Right lobe of liver (tissue), 6 donors: ENCODE data around the gene DSCAML1. TPM values are rescaled to one million over a fixed set of nuclear protein-coding genes. Genes with fewer than 3 reads are reported as not detected.

Source experiments
- ATAC-seq, 4 donors: fragments of 200-7000 bp; cut with Tn5 transposase; one replicate each; pipeline ENCODE4 v1.9.1; 2020; ENCODE audit warnings: mild to moderate bottlenecking in 4 of 4, moderate library complexity in 4 of 4
- DNase-seq, 3 donors: peaks; one replicate each; pipeline ENCODE4 v3.0.0-alpha.2; 2020
- H3K27ac ChIP-seq, 3 donors: fragments of 200-600 bp; one replicate each; pipeline ENCODE4 v1.8.0; 2022
- H3K27me3 ChIP-seq, 2 donors: fragments of 200-600 bp; one replicate each; pipeline ENCODE4 v1.8.0; 2022
- H3K36me3 ChIP-seq, 4 donors: fragments of 200-600 bp; sonication (generic) in 1 of 4; one replicate each; pipeline versions ENCODE4 v1.5.1 to v1.8.0; 2017 to 2022; ENCODE audit warnings: control low read depth in 1 of 4
- H3K4me1 ChIP-seq, 4 donors: fragments of 200-600 bp; sonication (generic) in 1 of 4; one replicate each; pipeline versions ENCODE4 v1.5.1 to v1.8.0; 2017 to 2022; ENCODE audit warnings: control low read depth in 1 of 4
- H3K4me3 ChIP-seq, 3 donors: fragments of 200-600 bp; one replicate each; pipeline ENCODE4 v1.8.0; 2022
- H3K9me3 ChIP-seq, 4 donors: fragments of 200-600 bp; sonication (generic) in 1 of 4; one replicate each; pipeline versions ENCODE4 v1.5.1 to v1.8.0; 2017 to 2022; ENCODE audit warnings: control low read depth in 1 of 4
- POLR2A ChIP-seq: fragments of 450-650 bp; IDR thresholded peaks from one replicate; pipeline ENCODE4 v1.6.1; 2017; ENCODE audit warnings: antibody characterized with exemption, mild to moderate bottlenecking
- WGBS: methylation state at CpG from one replicate; pipeline ENCODE4 v1.1.6; 2018; ENCODE audit warnings: low coverage, low lambda C conversion rate; ENCODE audit not compliant: insufficient coverage; ENCODE audit errors: missing lambda C conversion rate; 5-methylcytosine and 5-hydroxymethylcytosine counted together
- intact Hi-C, 2 donors: fragments of 100-400 bp; cut with DNase I; formaldehyde crosslinking; loops; one replicate each; pipeline versions ENCODE4 v1.11.2 to v1.14.1; 2022
- total RNA-seq, 6 experiments: library from RNA; depleted of rRNA in 2 of 6; stranded (reverse); fragments of >200 nt in 2 of 6; fragmentation: NEBNext Ultra II Directional in 3 of 6; extraction: Animal tissue kit (Norgen Biotek cat#: 25700) in 3 of 6; gene quantifications; one replicate each; pipeline versions ENCODE4 v1.1.0 to v1.2.4, GENCODE V29; 2016 to 2023
- TF ChIP-seq, protein P1 (sequence below), 4 donors: fragments of 200-600 bp in 3 of 4; fragments of 450-650 bp in 1 of 4; IDR thresholded peaks; one replicate each; pipeline versions ENCODE4 v1.5.1 to v1.8.0; 2016 to 2022; ENCODE audit warnings: antibody characterized with exemption in 4 of 4, mild to moderate bottlenecking in 2 of 4
- donor health status: DM: no; HTN: yes; CAD: no.
- donor health status: DM: no; HTN: no; CAD: no.
- donor health status: DM: no; HTN: no; CAD: no.
- donor health status: DM: no; HTN: yes; CAD: no.
- donor health status: DM: no; HTN: yes; CAD: no.

DSCAML1 gene
- total RNA-seq, 6 experiments from 2014 or later, result 0.06 to 0.92 (median 0.22) TPM; not detected in 1

DNA sequence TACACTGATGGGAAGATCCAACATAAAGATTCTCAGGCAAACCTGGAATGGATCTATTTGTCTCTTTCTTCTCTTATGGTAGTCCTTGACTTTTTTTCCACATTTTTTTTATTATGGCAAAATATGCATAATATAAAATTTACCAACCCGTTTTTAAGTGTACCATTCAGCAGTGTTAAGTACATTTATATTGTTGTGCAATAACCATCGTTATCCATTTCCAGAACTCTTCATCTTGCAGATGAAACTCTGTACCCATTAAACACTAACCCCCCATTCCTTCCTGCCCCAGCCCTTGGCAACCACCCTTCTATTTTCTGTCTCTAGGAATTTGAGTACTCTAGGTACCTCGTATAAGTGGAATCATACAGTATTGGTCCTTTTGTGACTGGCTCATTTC, 99.7 kb downstream of the DSCAML1 start:
- Histone ChIP-seq H3K9me3 (no peaks in the 10 kb centered on the region), H3K4me3 (no peak overlapping the region), H3K4me1 (no peaks in the 10 kb centered on the region), H3K27me3 (no peaks in the 10 kb centered on the region), H3K36me3 (no peaks in the 10 kb centered on the region), H3K27ac (no peak overlapping the region)
- intact Hi-C loops, result no loop called here
- 49% methylated on average over 3 of the region's 3 CpGs for WGBS
- ATAC-seq (no peak), DNase-seq (no peak)
- TF ChIP-seq, protein P1, sequence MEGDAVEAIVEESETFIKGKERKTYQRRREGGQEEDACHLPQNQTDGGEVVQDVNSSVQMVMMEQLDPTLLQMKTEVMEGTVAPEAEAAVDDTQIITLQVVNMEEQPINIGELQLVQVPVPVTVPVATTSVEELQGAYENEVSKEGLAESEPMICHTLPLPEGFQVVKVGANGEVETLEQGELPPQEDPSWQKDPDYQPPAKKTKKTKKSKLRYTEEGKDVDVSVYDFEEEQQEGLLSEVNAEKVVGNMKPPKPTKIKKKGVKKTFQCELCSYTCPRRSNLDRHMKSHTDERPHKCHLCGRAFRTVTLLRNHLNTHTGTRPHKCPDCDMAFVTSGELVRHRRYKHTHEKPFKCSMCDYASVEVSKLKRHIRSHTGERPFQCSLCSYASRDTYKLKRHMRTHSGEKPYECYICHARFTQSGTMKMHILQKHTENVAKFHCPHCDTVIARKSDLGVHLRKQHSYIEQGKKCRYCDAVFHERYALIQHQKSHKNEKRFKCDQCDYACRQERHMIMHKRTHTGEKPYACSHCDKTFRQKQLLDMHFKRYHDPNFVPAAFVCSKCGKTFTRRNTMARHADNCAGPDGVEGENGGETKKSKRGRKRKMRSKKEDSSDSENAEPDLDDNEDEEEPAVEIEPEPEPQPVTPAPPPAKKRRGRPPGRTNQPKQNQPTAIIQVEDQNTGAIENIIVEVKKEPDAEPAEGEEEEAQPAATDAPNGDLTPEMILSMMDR (IDR thresholded peaks at IDR 0.05), result no peak
- TF ChIP-seq POLR2A, result no peak

DNA sequence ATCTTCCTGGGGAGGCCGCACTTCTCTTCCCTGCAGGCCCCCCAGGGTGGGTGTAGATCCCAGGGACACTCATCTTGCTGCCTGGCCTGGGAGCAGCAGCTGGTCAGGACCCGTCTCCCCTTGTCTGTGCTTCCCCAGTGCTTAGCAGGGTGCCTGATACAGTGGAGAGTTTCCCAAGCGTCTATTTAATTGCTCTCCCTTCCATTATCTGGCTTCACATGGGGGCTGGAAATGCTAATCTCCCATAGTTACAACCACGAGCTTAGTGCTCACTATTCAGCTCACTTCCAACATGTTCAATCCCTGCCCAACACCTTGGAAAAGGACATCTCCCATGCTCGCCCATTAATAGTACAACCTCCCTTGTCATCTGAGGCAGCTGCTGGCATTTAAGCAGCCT, 100.5 kb downstream of the DSCAML1 start:
- intact Hi-C loops, result no loop called here
- Histone ChIP-seq H3K27me3 (no peaks in the 10 kb centered on the region), H3K9me3 (no peaks in the 10 kb centered on the region), H3K4me1 (no peaks in the 10 kb centered on the region), H3K4me3 (no peak overlapping the region), H3K36me3 (no peaks in the 10 kb centered on the region), H3K27ac (no peak overlapping the region)
- 73% methylated on average over 5 of the region's 5 CpGs for WGBS
- TF ChIP-seq, protein P1 (IDR thresholded peaks at IDR 0.05), result no peak
- TF ChIP-seq POLR2A, result no peak
- ATAC-seq (no peak), DNase-seq (no peak)

DNA sequence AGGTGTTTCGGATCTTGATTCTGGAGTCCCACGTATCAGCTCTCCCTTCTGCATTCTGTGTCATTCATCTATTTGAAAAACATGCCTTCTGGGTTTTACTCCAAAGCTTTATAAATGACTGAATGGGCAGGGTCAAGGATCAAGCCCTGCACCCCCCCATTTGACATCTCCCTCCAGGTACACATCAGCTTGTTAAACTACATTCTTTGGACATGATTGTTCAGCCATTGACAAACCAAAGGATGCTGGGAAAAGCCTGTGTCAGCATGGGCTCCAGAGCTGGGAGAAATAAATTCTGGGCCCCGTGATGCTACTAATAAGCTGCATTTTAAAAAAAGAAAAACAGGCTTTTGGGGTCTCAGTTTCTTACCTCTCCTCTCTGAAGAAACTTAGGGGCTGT, 103.7 kb downstream of the DSCAML1 start:
- intact Hi-C loops, result no loop called here
- Histone ChIP-seq H3K4me3 (no peak overlapping the region), H3K36me3 (peaks cover 0 to 3% (median 0%) of the 10 kb centered on the region in 4 donors), H3K27me3 (no peaks in the 10 kb centered on the region), H3K4me1 (no peaks in the 10 kb centered on the region), H3K9me3 (no peaks in the 10 kb centered on the region), H3K27ac (no peak overlapping the region)
- DNase-seq (no peak), ATAC-seq (no peak)
- 72% methylated on average over 3 of the region's 3 CpGs for WGBS
- TF ChIP-seq, protein P1 (IDR thresholded peaks at IDR 0.05), result no peak
- no peak for TF ChIP-seq POLR2A

DNA sequence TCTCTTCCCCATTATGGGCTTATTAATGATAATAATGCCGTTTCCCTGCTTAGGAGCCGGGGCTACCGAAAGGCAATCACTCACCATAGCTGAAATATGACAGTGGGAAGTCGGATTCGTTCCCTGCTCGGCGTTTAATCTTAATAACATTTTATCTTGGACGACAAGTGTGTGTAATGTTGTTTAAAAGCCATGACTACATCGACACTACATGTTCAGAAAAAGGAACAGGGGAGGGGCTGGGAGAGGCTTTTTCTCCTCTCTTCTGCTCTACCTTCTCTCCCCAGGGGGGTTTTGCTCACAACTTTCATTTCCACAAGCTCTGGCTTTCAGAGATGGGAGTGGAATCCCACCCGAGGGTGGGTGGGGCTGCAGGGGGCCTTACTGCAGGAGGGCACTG, 105.5 kb downstream of the DSCAML1 start:
- intact Hi-C loops, result no loop called here
- TF ChIP-seq, protein P1 (IDR thresholded peaks at IDR 0.05), result no peak
- no peak for TF ChIP-seq POLR2A
- no peak for DNase-seq
- ATAC-seq, result no peak
- Histone ChIP-seq H3K9me3 (no peaks in the 10 kb centered on the region), H3K27ac (no peak overlapping the region), H3K4me1 (no peaks in the 10 kb centered on the region), H3K36me3 (peaks cover 0 to 3% (median 0%) of the 10 kb centered on the region in 4 donors), H3K4me3 (no peak overlapping the region), H3K27me3 (no peaks in the 10 kb centered on the region)
- WGBS, result 56% methylated on average over 10 of the region's 10 CpGs

DNA sequence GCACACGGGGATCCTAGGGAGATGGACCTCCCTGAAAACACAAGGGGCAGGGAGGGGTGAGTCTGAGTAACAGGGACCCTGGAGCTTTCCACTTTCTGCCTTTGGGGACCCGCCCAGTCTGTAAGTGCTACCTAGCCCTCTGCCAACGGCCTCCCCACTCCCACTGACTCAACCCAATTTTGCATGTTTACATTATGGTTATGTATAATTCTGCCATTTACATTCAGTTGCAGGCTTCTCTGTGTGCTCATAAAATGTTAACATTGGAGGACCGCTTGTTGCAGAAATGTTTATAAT, 105.8 kb downstream of the DSCAML1 start:
- H3K9me3 ChIP-seq, result no peaks in the 10 kb centered on the region
- no peak for DNase-seq
- 92% methylated on average over 1 of the region's 4 CpGs for WGBS

More for the DNA sequence above, 105.8 kb downstream of the DSCAML1 start:
- intact Hi-C loops, result no loop called here
- Histone ChIP-seq H3K4me1 (no peaks in the 10 kb centered on the region), H3K4me3 (no peak overlapping the region), H3K27ac (no peak overlapping the region), H3K27me3 (no peaks in the 10 kb centered on the region), H3K36me3 (peaks cover 0 to 3% (median 0%) of the 10 kb centered on the region in 4 donors)
- TF ChIP-seq POLR2A, result no peak
- TF ChIP-seq, protein P1 (IDR thresholded peaks at IDR 0.05), result no peak
- no peak for ATAC-seq
